GM21515 (cell line): Measurements from ENCODE around the gene KLHL3.

Source experiments
- ATAC-seq: cut with Tn5 transposase; IDR thresholded peaks from one replicate; pipeline ENCODE4 v1.9.1; 2021; ENCODE audit not compliant: unreplicated experiment

Gene KLHL3

DNA sequence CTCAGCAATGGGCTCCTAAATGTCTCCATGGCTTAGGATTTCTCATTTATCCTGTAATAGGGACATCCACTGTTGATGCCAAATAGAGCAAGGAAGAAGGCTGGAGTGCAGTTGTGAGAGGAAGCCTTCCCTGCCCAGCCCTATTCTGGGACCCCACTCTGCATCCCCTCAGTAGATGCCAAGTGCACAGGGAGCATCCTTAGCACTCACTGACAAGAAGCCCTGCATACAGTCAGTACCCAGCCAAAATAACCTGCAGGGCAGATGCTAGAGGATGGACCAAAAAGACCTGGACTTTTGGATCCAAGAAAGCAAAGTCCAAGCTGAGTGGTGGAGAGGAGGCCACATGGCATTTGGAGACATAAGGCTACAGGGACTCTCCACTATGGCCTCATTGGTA, 123.3 kb downstream of the KLHL3 start:
- no peak for ATAC-seq

DNA sequence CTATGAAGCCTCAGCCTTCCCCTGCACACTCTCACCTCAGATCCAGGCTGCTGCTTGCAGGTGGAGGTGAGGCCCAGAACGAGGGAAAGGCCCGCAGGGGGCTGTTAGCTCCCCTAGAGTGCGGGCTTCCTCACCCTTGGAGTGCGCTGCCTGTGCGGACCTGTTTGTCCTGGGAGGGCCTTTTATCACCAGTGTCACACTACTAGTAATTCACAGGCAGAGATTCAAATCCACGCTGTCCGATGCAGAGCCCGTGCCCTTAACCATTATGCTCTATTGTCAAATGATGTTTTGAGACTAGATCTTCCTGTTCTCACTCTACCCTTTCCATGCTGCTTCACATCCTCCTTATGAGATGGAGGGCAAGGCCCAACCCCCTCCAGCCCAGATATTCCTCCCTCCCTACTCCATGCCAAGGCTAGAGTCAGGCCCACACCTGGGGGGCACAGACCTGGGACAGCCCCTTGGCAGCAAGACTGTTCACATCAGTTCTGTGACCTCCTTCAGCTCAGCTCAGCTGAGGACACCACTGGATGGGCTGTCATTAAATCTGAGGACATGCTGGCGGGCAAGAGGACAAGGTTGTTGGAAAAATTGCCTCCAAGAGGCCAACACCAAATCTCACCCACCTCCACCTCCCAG, 124.0 kb downstream of the KLHL3 start:
- no peak for ATAC-seq

DNA sequence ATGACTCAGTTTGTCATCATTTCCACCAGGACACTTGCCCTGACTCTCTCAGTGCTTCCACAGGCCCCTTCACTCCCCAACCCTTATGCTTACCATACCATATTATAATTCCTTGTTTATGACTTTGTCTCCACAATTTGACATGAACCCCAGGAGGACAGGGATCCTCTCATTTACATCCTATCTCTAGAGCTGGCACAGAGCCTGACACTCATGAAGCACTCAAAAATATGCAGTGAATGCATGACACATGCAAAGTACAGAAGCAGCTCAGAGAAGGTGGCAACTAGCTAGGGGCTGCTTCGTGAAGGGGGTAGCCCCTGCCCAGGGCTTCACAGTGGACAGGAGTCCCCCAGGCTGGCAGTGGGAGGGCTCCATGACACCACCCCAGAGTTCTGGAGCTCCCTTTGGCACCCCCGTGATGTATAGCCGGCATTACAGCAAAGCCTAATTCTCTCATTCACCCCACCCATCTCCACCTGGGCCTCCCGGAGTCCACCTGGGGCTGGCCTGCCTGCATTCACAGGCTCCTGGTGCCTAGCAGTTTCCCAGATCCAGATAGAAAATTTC, 124.8 kb downstream of the KLHL3 start:
- ATAC-seq = no peak

DNA sequence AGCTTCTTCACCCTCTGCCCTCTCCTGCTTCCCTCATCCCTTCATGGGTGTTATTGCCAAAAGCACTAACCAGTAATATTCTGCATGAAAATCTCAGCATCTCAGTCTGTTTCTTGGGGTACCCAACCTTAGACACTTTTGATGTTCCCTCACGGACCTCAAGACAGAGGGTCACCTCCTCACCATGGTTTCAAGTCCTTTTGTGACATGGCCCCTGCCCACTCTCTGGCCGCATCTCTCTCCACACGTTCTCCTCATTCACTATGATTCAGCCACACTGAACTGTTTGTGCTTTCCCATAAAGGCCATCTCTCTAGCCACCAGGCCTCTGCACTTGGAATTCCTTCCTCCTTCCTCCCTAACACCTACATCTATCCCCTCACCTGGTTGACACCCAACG, 125.3 kb downstream of the KLHL3 start:
- no peak for ATAC-seq

DNA sequence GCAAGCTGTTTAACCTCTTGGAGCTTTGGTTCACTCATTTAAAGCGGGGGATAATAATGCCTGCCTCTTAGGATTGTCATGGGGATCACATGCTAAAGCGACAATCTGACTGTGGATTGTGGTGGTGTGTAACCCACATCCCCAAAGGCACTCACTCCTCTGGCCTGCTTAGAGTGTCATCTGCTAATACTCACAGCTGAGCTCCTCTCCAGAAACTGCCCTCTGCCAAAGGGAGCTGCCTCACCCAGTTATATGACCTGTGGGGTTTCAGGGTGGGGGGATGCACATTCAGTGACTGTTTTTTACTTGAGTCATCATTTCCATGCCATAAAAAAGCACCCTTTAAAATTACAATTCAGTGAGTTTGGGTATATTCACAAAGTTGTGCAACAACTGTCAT, 126.8 kb downstream of the KLHL3 start:
- no peak for ATAC-seq

DNA sequence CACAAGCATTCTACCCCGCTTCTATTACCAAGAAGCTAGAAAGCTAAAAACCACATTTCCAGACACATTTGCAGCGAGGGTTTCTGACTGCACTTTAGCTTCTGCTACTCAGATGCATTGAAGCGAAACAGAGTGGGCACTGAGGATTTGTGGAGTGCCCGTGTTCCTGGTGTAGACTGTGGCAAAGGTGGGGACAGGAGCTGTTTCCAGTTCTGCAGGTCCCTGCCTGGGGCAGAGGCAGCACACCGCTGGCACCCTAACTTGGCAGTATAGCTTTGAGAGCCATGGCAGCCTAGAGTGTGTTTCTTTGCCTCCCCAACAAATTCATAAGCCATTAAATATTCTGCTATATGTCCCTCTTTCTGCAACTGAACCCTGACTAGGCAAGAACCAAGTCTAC, 128.1 kb downstream of the KLHL3 start:
- no peak for ATAC-seq

DNA sequence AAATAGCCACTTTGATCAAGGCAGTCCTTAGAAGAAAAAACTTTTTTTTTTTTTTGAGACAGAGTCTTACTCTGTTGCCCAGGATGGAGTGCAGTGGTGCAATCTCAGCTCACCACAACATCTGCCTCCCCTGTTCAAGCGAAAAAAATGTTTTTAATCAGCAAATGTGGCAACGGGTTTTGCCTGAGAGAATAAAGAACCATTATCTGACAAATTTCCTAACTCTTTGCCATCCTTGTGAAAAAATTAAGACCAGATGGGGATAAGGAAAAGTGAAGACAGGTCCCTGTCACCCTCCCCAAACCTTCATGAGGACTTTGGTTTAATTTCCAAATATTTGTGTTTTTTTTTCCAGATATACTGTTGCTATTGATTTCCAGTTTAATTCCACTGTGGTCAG, 129.5 kb downstream of the KLHL3 start:
- ATAC-seq = no peak

DNA sequence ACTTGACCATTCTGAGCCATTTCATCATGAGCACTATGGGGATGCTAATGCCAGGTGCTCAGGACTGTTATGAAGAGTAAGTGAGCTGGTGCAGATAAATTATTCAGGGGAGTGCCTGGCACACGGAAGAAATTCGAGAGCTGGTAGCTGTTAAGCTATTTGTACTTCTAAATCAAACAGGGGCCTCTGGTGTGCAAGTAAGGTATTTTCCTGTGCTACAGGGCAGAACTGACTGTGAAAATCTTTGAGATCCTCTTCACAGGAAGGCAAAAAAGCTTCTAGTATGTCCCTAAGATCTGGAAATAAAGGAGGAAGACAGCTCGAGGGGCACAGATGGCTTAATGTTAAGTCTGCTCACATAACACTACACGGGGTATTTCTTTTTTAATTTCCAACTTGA, 130.5 kb downstream of the KLHL3 start:
- no peak for ATAC-seq

DNA sequence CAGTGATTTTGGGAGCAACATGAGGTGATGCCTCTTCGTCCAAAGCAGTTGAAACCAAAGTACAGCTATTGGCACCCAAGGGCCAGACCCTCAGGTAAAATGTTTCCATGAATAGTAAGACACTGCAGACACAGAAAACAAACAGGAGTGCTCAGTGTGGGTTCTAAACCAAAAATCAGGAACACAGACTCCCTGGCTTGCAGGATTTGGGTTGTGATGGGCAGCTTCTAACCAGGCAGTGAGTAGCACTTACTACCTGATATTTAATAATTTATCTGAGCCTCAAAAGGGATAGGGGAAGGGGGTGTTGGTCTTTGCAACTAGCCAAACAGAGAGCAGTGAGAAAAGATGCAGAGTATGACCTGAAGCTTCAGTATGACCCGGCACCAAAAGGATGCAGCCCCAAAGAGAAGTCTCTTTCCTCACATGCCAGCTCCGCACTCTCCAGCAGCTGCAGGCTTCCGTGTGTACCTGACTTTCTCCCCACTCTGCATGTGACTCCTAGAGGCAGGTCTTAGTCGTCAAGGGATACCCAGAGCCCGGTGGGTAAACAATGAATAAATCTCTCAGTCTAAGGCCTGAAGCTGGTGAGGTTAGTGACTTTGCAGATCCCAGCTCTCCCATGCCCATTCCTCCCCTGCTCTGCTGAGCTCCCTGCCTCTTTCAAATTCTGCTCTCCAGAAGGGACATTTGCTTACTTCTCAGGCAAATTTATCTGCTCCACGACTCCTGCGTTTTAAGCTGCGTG, 131.4 kb downstream of the KLHL3 start:
- no peak for ATAC-seq

DNA sequence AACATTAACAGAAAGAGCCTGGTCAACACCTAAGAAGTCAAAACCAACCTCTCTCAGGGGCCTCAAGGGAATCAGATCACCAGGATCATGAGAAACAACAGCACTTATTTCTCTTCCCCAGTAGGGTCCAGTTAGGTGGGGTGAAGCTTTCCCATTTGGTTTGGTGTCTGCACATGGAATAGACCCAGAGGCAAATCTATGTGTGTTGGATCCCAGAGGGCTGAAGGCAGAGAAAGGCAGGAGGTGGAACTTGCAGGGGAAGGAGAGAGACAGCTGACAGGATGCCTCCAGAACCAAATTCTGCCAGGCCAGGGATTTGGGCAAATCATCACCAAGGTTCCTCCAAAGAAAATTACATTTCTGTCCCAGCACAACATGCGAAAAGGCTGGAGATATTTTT, 132.0 kb downstream of the KLHL3 start:
- no peak for ATAC-seq

DNA sequence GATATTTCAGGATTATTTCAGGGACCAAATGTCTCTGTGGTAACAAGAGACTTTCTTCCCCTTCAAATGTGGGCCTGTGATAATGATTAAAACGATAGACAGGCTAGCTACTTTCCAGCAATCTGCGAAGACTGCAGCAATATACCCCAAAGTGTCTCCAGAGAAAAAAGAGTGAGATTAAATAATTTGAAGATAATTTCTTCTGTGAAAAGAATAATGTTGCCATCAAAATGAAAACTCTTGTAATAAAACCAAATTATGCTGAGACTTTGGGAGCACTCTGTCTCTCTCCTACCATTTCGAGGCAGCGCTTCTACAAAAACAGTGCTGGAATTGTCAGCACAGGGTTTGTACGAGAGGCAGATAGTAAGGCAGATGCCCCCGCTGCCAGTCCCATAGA, 132.5 kb downstream of the KLHL3 start:
- ATAC-seq = no peak

DNA sequence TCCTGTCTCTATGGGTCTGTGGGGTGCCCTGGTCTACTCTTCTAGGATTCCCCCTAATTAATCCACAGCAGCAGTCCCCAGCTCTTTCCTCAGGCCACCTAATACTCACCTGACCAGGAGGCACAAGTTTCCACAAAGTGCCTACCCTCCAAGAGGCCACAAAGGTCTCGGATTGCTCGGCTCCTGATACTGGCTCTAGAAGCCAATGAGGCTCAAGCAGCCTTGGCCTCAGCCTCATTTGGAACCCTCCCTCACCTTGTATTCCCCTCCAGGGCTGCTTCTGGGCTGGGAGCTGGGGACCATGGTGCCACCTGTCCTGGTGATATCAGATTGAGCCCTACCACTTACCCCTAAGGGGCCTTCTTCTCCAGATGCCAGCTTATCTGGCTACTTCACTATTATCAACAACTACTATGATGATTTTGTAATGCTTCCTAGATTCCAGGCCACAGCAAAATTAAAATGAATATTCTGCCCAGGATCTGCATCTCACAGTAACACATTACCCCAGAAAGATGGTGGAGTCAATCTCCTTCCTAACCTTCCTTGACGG, 133.1 kb downstream of the KLHL3 start:
- no peak for ATAC-seq

DNA sequence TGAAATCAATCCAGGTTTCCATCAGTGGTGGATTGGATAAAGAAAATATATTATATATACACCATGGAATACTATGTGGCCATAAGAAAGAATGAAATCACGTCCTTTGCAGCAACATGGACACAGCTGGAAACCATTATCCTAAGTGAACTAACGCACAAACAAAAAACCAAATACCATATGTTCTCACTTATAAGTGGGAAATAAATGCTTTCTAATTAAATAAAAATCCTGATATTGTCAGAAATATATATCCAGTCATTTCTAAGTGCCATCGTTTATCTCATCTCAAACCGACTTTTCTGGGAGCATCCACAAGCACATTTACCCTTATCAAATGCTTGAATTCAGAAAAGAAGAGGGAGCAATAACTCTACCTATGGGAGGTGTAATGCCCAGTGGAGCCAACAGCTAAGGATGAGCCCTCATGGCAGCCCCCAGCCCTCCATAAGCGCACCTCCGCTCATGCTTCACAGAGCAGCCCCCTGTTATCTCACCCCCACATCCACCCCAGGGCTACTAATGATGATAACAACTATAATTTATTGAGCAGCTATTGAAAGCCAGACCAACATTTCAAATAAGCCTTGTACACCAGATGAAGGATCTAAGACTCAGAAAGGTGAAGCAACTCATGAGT, 135.0 kb downstream of the KLHL3 start:
- ATAC-seq = no peak

DNA sequence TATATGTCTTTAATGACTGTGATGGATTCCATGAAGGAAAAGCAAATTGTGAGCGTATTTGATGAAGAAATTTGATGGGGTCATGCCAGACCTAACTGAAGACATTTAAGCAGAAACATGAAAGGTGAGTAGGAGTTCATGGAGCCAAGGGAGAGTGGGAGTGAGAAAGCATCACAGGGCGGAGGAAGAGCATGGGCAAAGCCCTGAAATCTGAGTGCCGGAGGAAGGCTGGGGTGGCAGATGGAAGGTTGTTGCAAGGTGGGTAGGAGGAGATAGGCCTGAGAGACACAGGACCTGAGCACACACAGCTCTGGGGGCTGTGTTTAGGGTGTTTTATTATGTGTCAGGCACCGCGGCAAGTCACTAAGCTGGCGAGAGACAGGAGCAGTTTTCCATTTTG, 136.4 kb downstream of the KLHL3 start:
- ATAC-seq = no peak

DNA sequence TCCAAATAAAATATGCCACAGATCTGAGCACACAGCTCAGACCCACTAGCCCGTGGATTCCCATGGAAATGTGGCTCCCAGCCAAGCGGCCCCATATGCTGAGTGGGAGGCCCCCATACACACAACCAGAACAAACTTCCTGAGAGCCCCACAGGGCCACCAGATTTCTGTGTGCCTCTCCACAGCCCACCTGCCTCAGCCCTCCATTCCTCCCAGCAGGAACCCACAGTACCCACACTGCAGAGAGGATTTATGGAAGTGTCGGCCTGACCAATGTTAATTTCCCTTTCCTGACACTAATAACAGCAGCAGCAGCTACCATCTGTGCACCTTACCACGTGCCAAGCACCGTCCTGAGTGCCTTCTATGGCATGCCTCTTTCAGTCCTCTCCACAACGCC, 137.5 kb downstream of the KLHL3 start:
- ATAC-seq = no peak

DNA sequence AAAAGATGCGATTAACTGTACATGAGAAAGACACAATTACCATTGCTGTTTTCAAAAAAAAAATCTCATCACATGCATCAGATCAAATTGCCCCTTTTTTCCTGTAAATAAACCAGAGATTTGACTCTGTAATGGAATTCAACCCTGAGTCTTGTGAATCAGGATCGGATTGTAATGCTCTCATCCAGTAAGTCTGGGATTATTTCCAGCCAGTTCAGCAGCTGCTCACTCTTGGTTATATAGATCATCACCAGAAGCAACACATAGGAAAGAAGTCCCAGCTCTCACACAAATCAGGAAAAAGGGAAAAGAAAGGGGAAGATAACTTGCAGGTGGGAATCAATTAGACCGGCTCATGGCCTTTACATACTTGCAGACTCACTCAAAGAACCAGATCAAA, 138.9 kb downstream of the KLHL3 start:
- ATAC-seq = no peak

DNA sequence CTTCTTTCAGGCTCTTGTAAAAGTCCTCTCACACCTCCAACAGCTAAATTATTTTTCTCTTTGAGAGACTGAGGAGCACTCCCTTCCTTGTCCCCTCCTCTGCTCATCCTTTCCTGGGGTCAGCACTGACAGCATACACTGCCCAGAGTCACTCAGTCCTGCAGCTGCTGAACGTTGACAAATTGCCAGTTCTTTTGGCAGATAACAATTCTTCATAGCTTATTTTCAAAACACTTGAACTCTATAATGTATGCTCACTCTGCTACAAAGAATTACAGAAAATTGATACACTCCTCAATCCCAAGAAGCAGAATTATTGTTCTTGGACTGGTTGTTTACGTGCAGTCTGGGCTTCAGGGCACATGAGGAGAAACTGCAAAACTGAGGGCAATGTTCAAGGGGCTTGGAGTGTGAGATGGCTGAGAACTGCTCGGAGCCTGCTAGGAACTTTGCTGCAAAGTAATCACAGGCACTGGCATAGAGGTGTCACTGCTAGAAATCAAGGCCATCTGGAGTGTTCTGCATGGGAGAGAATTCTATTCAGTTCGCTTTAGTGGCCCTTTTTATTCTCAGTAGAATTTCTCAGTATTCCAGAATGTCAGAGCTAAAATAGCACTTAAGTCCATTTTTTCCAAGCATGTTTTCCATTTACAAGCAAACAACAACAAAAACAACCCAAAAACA, 140.4 kb downstream of the KLHL3 start:
- ATAC-seq = no peak

DNA sequence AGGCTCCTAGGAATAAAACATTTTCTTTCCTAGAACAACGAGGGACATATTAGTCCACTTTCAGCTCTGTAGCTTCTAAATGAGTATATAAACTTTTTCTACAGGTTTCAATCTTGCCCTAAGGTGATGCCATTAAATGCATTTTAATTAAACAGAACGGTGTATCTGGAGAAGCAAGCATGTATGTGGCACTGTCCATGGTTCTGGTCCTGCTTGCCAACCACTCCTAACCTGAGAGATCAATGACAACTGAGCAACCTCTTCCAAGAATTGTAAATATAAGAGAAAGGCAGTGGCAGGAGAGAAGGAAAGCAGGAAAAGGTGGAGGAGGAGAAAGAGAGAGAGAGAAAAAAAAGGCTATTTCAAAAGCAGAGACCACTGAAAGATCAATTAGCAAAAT, 141.2 kb downstream of the KLHL3 start:
- no peak for ATAC-seq

DNA sequence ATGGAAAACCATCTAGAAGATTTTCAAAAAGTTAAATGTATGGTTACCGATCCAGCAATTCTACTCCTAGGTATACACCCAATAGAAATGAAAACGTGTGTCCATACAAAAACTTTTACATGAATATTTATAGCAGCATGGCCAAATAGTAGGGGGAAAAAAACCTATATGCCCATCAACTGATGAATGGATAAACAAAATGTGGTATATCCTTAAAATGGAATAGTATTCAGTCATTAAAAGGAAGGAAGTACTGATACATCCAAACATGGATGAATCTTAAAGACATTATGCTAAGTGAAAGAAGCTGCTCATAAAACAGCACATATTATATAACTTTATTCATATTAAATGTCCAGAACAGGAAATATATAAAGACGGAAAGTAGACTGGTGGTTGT, 143.6 kb downstream of the KLHL3 start:
- ATAC-seq = no peak

DNA sequence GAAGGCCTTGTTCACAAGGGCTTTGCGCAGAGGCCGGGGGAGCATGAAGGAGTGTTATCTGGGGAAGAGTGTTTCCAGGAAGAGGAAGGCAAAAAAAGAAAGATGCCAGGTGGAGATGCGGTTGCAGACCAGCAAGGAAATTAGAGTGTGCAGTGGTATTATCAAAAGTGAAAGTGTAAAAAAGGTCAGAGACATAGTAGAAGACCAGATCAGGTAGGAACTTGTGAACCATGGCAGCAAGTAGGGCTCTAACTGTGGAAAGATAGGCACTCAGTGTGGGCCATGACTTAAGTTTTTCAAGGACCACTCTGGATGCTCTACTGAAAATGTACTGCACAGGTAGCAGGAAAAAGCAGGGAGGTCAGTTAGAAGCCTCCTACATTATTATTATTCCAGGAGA, 146.7 kb downstream of the KLHL3 start:
- ATAC-seq = no peak

DNA sequence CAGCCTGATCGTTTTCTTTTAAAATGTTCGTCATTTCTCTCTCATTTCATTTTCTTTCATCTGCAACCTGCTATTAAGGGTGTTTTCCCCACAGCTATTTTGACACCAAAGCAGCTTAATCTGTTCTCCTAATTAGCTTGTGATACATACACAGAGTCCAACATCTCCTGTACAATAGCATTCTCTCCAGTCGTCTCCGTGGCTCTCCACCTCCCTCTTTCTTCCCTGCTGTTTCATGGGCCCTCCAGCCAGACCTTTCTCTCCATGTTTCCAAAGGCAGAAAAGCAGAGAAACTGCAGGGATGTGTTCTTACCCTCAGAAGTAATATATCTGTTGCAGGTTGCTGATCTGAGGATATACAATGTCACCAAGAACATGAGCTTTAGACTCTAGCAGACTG, 148.0 kb downstream of the KLHL3 start:
- no peak for ATAC-seq
